ENCODE measurements around the gene CHIA.

Gene CHIA

GRCh38 chr1:111290630-111291029, at the start of gene CHIA:
CHIA (plus strand) TSS chr1:111290851; CDS start chr1:111310468, 19,617 bp downstream.
- DNase-seq (ENCODE audit: low spot score): peak; percentile 23

- no peak for DNase-seq (ENCODE audit: low spot score)
Observed at GRCh38 chr1:111241797-111242196, 48.9 kb upstream of the CHIA start.

- no peak for DNase-seq (ENCODE audit: low spot score)
Observed at GRCh38 chr1:111242805-111243523, 47.7 kb upstream of the CHIA start.

GRCh38 chr1:111247125-111247838, 43.4 kb upstream of the CHIA start:
- no peak for DNase-seq (ENCODE audit: low spot score)

GRCh38 chr1:111249960-111250359, 40.7 kb upstream of the CHIA start:
- DNase-seq (ENCODE audit: low spot score): no peak

- DNase-seq (ENCODE audit: low spot score): no peak
Observed at GRCh38 chr1:111251570-111251969, 39.1 kb upstream of the CHIA start.

GRCh38 chr1:111252786-111253185, 37.9 kb upstream of the CHIA start:
- DNase-seq (ENCODE audit: low spot score): no peak

- no peak for DNase-seq (ENCODE audit: low spot score)
Observed at GRCh38 chr1:111253876-111254275, 36.8 kb upstream of the CHIA start.

GRCh38 chr1:111256988-111257658, 33.5 kb upstream of the CHIA start:
- DNase-seq (ENCODE audit: low spot score): no peak

GRCh38 chr1:111267801-111268508, 22.7 kb upstream of the CHIA start:
- no peak for DNase-seq (ENCODE audit: low spot score)

- DNase-seq (ENCODE audit: low spot score): no peak
Observed at GRCh38 chr1:111269825-111270406, 20.7 kb upstream of the CHIA start.

GRCh38 chr1:111270771-111271463, 19.7 kb upstream of the CHIA start:
- DNase-seq (ENCODE audit: low spot score): no peak

- no peak for DNase-seq (ENCODE audit: low spot score)
Observed at GRCh38 chr1:111271464-111271801, 19.2 kb upstream of the CHIA start.

- DNase-seq (ENCODE audit: low spot score): no peak
Observed at GRCh38 chr1:111272081-111272480, 18.6 kb upstream of the CHIA start.

GRCh38 chr1:111274653-111275052, 16.0 kb upstream of the CHIA start:
- no peak for DNase-seq (ENCODE audit: low spot score)

- no peak for DNase-seq (ENCODE audit: low spot score)
Observed at GRCh38 chr1:111275079-111275478, 15.6 kb upstream of the CHIA start.

- DNase-seq (ENCODE audit: low spot score): no peak
Observed at GRCh38 chr1:111275780-111276433, 14.7 kb upstream of the CHIA start.

- no peak for DNase-seq (ENCODE audit: low spot score)
Observed at GRCh38 chr1:111279144-111279543, 11.5 kb upstream of the CHIA start.

- DNase-seq (ENCODE audit: low spot score): no peak
Observed at GRCh38 chr1:111280267-111280666, 10.4 kb upstream of the CHIA start.

- no peak for DNase-seq (ENCODE audit: low spot score)
Observed at GRCh38 chr1:111281411-111281810, 9.2 kb upstream of the CHIA start.

GRCh38 chr1:111283838-111284237, 6.8 kb upstream of the CHIA start:
- DNase-seq (ENCODE audit: low spot score): no peak
